Astrocyte (in vitro differentiated cells and primary cell): ENCODE results near the gene EXOC4. TPM values are rescaled to one million over a fixed set of nuclear protein-coding genes. Genes with fewer than 3 reads are reported as not detected.

Source experiments
- DNase-seq: peaks from one replicate; pipeline ENCODE4 v3.0.0-alpha.2; 2010; ENCODE audit warnings: low read depth
- FAIRE-seq: peaks from 2 replicates; lab custom pipeline; 2011; peaks lifted over from hg19 to GRCh38; lab: Jason Lieb, UNC
- H2AFZ ChIP-seq: 2 replicates; pipeline ENCODE4 v1.6.0; 2012; ENCODE audit warnings: low read depth, low read length, inconsistent platforms
- H3K27ac ChIP-seq: 2 replicates; pipeline ENCODE4 v1.5.1; 2011; ENCODE audit warnings: low read depth, low read length, inconsistent platforms
- H3K27me3 ChIP-seq: 2 replicates; pipeline ENCODE4 v1.6.0; 2011; ENCODE audit warnings: low read length, inconsistent platforms; ENCODE audit not compliant: insufficient read depth
- H3K36me3 ChIP-seq: 2 replicates; pipeline ENCODE4 v1.5.1; 2011; ENCODE audit warnings: low read length, inconsistent platforms; ENCODE audit not compliant: insufficient read depth
- H3K4me1 ChIP-seq: 2 replicates; pipeline ENCODE4 v1.5.1; 2011; ENCODE audit warnings: low read length, inconsistent platforms; ENCODE audit not compliant: insufficient read depth
- H3K4me2 ChIP-seq: 2 replicates; pipeline ENCODE4 v1.6.0; 2012; ENCODE audit warnings: low read length, inconsistent platforms
- H3K4me3 ChIP-seq: 2 replicates; pipeline ENCODE4 v1.5.1; 2011; ENCODE audit warnings: low read depth, mild to moderate bottlenecking, low read length, inconsistent platforms; ENCODE audit not compliant: insufficient read depth
- H3K79me2 ChIP-seq: 2 replicates; pipeline ENCODE4 v1.6.0; 2012; ENCODE audit warnings: mild to moderate bottlenecking, low read length, inconsistent platforms; ENCODE audit not compliant: insufficient read depth
- H3K9ac ChIP-seq: 2 replicates; pipeline ENCODE4 v1.6.0; 2012; ENCODE audit warnings: mild to moderate bottlenecking, low read length, inconsistent platforms
- H3K9me3 ChIP-seq: 2 replicates; pipeline ENCODE4 v1.5.1; 2012; ENCODE audit warnings: low read depth, mild to moderate bottlenecking, low read length, inconsistent platforms; ENCODE audit not compliant: insufficient read depth
- H4K20me1 ChIP-seq: 2 replicates; pipeline ENCODE4 v1.6.0; 2012; ENCODE audit warnings: low read length, inconsistent platforms; ENCODE audit not compliant: insufficient read depth
- H3K27ac Mint-ChIP-seq: one replicate; pipeline ENCODE4 v1.8.0; 2021; ENCODE audit warnings: mild to moderate bottlenecking, mixed read lengths; ENCODE audit not compliant: unreplicated experiment
- H3K27me3 Mint-ChIP-seq: one replicate; pipeline ENCODE4 v1.8.0; 2021; ENCODE audit warnings: low read depth, mixed read lengths; ENCODE audit not compliant: unreplicated experiment
- H3K36me3 Mint-ChIP-seq: one replicate; pipeline ENCODE4 v1.8.0; 2021; ENCODE audit warnings: low read depth, mixed read lengths; ENCODE audit not compliant: unreplicated experiment
- H3K4me1 Mint-ChIP-seq: one replicate; pipeline ENCODE4 v1.8.0; 2021; ENCODE audit warnings: low read depth, mixed read lengths; ENCODE audit not compliant: unreplicated experiment
- H3K4me3 Mint-ChIP-seq: one replicate; pipeline ENCODE4 v1.8.0; 2021; ENCODE audit warnings: mild to moderate bottlenecking, moderate library complexity, mixed read lengths; ENCODE audit not compliant: unreplicated experiment
- H3K9me3 Mint-ChIP-seq: one replicate; pipeline ENCODE4 v1.8.0; 2021; ENCODE audit warnings: mild to moderate bottlenecking, mixed read lengths; ENCODE audit not compliant: unreplicated experiment
- EZH2 ChIP-seq: IDR thresholded peaks from 2 replicates; pipeline ENCODE4 v1.6.1; 2012; ENCODE audit warnings: mild to moderate bottlenecking, low read length, inconsistent platforms; ENCODE audit not compliant: insufficient read depth
- total RNA-seq: library from RNA; stranded (reverse); gene quantifications from 2 replicates; pipeline ENCODE4 v1.2.1, GENCODE V29; 2021
- TF ChIP-seq, protein P1 (sequence below): IDR thresholded peaks from 2 replicates; pipeline ENCODE4 v1.5.1; 2011; ENCODE audit warnings: low read depth, mild to moderate bottlenecking, inconsistent platforms, low read length, moderate library complexity; ENCODE audit not compliant: insufficient read depth

Gene EXOC4
- total RNA-seq, 1 donor from 2014 or later, result 57.5 TPM

DNA sequence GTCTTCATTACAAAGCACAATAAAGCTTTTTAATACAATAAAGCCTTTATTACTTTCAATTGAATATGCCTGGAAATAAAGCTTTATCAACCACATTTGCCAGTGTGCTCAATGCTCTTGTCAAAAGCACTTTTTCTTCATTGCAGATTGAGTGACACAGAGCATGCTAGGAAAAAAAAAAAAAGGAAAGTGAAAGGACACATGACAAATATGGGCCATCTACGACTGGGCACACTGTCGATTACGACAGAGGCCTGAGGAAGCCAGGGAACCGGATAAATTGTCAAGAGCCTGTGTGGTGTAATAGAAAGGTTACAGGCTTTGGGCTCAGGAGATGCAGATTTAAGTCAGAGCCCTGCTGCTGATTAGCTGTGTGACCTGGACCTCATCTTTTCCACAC, 789.4 kb downstream of the EXOC4 start:
- H3K4me1 Mint-ChIP-seq, result peaks cover 12% of the 10 kb centered on the region
- FAIRE-seq (no peak), DNase-seq (no peak)
- Histone ChIP-seq H3K4me2 (no peak overlapping the region), H3K4me3 (no peak overlapping the region), H3K36me3 (no peaks in the 10 kb centered on the region), H3K9me3 (no peaks in the 10 kb centered on the region), H3K27me3 (no peaks in the 10 kb centered on the region), H4K20me1 (peaks cover 3% of the 10 kb centered on the region), H2AFZ (no peak overlapping the region), H3K79me2 (no peaks in the 10 kb centered on the region), H3K27ac (no peak overlapping the region), H3K4me1 (no peaks in the 10 kb centered on the region), H3K9ac (no peak overlapping the region)
- no peak overlapping the region for H3K4me3 Mint-ChIP-seq
- H3K9me3 Mint-ChIP-seq, result no peaks in the 10 kb centered on the region
- no peak overlapping the region for H3K27ac Mint-ChIP-seq
- peaks cover 4% of the 10 kb centered on the region for H3K36me3 Mint-ChIP-seq
- H3K27me3 Mint-ChIP-seq, result no peaks in the 10 kb centered on the region
- TF ChIP-seq EZH2, result no peak
- TF ChIP-seq, protein P1, sequence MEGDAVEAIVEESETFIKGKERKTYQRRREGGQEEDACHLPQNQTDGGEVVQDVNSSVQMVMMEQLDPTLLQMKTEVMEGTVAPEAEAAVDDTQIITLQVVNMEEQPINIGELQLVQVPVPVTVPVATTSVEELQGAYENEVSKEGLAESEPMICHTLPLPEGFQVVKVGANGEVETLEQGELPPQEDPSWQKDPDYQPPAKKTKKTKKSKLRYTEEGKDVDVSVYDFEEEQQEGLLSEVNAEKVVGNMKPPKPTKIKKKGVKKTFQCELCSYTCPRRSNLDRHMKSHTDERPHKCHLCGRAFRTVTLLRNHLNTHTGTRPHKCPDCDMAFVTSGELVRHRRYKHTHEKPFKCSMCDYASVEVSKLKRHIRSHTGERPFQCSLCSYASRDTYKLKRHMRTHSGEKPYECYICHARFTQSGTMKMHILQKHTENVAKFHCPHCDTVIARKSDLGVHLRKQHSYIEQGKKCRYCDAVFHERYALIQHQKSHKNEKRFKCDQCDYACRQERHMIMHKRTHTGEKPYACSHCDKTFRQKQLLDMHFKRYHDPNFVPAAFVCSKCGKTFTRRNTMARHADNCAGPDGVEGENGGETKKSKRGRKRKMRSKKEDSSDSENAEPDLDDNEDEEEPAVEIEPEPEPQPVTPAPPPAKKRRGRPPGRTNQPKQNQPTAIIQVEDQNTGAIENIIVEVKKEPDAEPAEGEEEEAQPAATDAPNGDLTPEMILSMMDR, result no peak

DNA sequence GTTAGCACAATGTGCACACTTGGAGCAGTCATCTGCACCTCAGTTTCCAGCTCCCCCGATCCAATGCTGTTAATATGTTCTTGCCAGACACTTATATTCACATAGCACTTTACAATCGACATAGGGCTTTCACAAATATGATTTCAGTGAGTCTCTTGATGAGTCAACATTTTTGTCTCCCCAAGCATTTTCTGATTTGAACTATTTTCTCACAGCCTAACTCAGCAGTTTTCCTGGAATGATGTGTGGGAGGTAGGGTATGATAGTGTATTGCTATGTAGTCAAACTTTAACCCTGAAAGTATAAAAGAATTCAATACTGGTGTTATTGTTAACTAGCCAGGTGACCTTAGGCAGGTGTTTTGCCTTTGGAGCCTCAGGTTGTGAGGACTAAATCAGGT, 791.8 kb downstream of the EXOC4 start:
- no peaks in the 10 kb centered on the region for H3K9me3 ChIP-seq
- H3K27ac ChIP-seq, result no peak overlapping the region
- Mint-ChIP-seq H3K27ac (no peak overlapping the region), H3K27me3 (no peaks in the 10 kb centered on the region), H3K4me1 (peaks cover 12% of the 10 kb centered on the region), H3K36me3 (peaks cover 4% of the 10 kb centered on the region), H3K4me3 (no peak overlapping the region), H3K9me3 (no peaks in the 10 kb centered on the region)
- no peak overlapping the region for H3K4me2 ChIP-seq
- H3K27me3 ChIP-seq, result no peaks in the 10 kb centered on the region
- DNase-seq (peak; percentile 46), FAIRE-seq (no peak)
- TF ChIP-seq, protein P1, result no peak
- no peak for TF ChIP-seq EZH2
- no peaks in the 10 kb centered on the region for H3K4me1 ChIP-seq
- H2AFZ ChIP-seq, result no peak overlapping the region
- H3K36me3 ChIP-seq, result no peaks in the 10 kb centered on the region
- no peak overlapping the region for H3K9ac ChIP-seq
- H4K20me1 ChIP-seq, result no peaks in the 10 kb centered on the region
- H3K79me2 ChIP-seq, result no peaks in the 10 kb centered on the region
- no peak overlapping the region for H3K4me3 ChIP-seq

DNA sequence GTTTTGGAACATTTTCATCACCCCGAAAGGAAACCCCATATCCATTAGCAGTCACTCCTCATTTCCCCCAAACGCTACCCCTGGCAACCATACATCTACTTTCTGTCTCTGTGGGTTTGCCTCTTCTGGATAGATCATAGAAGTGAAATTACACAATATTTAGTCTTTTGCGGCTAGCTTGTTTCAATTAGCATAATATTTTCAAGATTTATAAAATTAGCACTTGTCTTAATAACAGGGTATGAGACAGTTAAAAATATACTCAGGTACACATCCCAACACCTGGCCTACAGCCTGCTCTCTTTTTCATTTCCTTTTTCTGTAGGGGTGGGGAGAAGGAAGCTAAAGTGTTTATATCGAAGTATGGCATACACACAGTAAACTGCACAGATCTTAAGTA, 792.8 kb downstream of the EXOC4 start:
- H3K27ac Mint-ChIP-seq, result peak overlapping the region; percentile 28
- no peaks in the 10 kb centered on the region for H3K9me3 Mint-ChIP-seq
- H4K20me1 ChIP-seq, result no peaks in the 10 kb centered on the region
- no peaks in the 10 kb centered on the region for H3K27me3 ChIP-seq
- no peak for FAIRE-seq
- H3K4me1 ChIP-seq, result no peaks in the 10 kb centered on the region
- DNase-seq, result no peak
- no peak overlapping the region for H3K9ac ChIP-seq
- H3K79me2 ChIP-seq, result no peaks in the 10 kb centered on the region
- H3K4me2 ChIP-seq, result no peak overlapping the region
- no peaks in the 10 kb centered on the region for H3K27me3 Mint-ChIP-seq
- H2AFZ ChIP-seq, result no peak overlapping the region
- TF ChIP-seq EZH2, result no peak
- TF ChIP-seq, protein P1, result no peak
- no peak overlapping the region for H3K27ac ChIP-seq
- H3K36me3 ChIP-seq, result no peaks in the 10 kb centered on the region
- H3K4me3 Mint-ChIP-seq, result no peak overlapping the region
- peaks cover 4% of the 10 kb centered on the region for H3K36me3 Mint-ChIP-seq
- H3K9me3 ChIP-seq, result no peaks in the 10 kb centered on the region
- peaks cover 12% of the 10 kb centered on the region for H3K4me1 Mint-ChIP-seq
- no peak overlapping the region for H3K4me3 ChIP-seq
